Fibroblast of pulmonary artery (primary cell): Measurements from ENCODE around the gene NME1.
A peak's percentile ranks its signal among the peaks of the same experiment; 100 is the strongest.
"Not testable (repeated sequence)": the region's sequence is repeated elsewhere in the genome, so short reads cannot be mapped to it uniquely, and the experiment has no call there.

Experiments
- DNase-seq: peaks from one replicate; pipeline ENCODE4 v3.0.0-alpha.2; 2010; ENCODE audit warnings: low read depth
- H3K4me3 ChIP-seq: replicated peaks from 2 replicates; pipeline ENCODE4 v1.5.1; 2011; ENCODE audit warnings: low read depth, mild to moderate bottlenecking, control low read depth, low read length, moderate library complexity
- CTCF ChIP-seq: IDR thresholded peaks from 2 replicates; pipeline ENCODE4 v1.5.1; 2011; ENCODE audit warnings: mild to moderate bottlenecking, control low read depth, low read length, inconsistent platforms; ENCODE audit errors: missing control alignments

The NME1 gene

GRCh38 chr17:51153210-51154072 is at the start of gene NME1:
NME1 (plus strand) TSS chr17:51153559; CDS start chr17:51155655, 2,096 bp downstream.
- H3K4me3 ChIP-seq: peak within 1 kb of the TSS; percentile 94
- DNase-seq: peak; percentile 100
- TF ChIP-seq CTCF: peak; percentile 76

GRCh38 chr17:51107778-51108177 is 45.6 kb upstream of the NME1 start:
- no peak for TF ChIP-seq CTCF
- no peak for DNase-seq
- H3K4me3 ChIP-seq: no peak overlapping the region

GRCh38 chr17:51112303-51113222 is 40.8 kb upstream of the NME1 start:
- H3K4me3 ChIP-seq: not testable (repeated sequence)
- peak; percentile 54 for DNase-seq

- TF ChIP-seq CTCF: no peak
- DNase-seq: no peak
- no peak overlapping the region for H3K4me3 ChIP-seq
Observed at GRCh38 chr17:51115179-51115578, 38.2 kb upstream of the NME1 start.

GRCh38 chr17:51118330-51119195 is 34.8 kb upstream of the NME1 start:
- no peak for DNase-seq
- no peak for TF ChIP-seq CTCF
- peak overlapping the region; percentile 95 for H3K4me3 ChIP-seq

- TF ChIP-seq CTCF: peak; percentile 29
- peak; percentile 44 for DNase-seq
- peak overlapping the region; percentile 95 for H3K4me3 ChIP-seq
Observed at GRCh38 chr17:51119415-51120356, 33.7 kb upstream of the NME1 start.
